Trophoblast cell (in vitro differentiated cells and primary cell): ENCODE results near the gene DNAJC4.

ENCODE experiments used
- DNase-seq, 2 donors: peaks; one replicate each; pipeline ENCODE4 v3.0.0-alpha.2; 2016
- H2AFZ ChIP-seq: 2 replicates; pipeline ENCODE4 v1.6.1; 2013; ENCODE audit warnings: low read length, moderate library complexity, mild to moderate bottlenecking; ENCODE audit not compliant: insufficient read depth, poor library complexity
- H2AK5ac ChIP-seq: 2 replicates; pipeline ENCODE4 v1.6.1; 2013; ENCODE audit warnings: mild to moderate bottlenecking, low read length
- H2BK120ac ChIP-seq: 2 replicates; pipeline ENCODE4 v1.6.1; 2013; ENCODE audit warnings: low read length, mild to moderate bottlenecking, moderate library complexity; ENCODE audit not compliant: insufficient read depth, poor library complexity
- H2BK12ac ChIP-seq: 2 replicates; pipeline ENCODE4 v1.6.1; 2013; ENCODE audit warnings: mild to moderate bottlenecking, low read length, moderate library complexity
- H2BK5ac ChIP-seq: 2 replicates; pipeline ENCODE4 v1.6.1; 2013; ENCODE audit warnings: low read length, low read depth, moderate library complexity, mild to moderate bottlenecking; ENCODE audit not compliant: poor library complexity
- H3K14ac ChIP-seq: 2 replicates; pipeline ENCODE4 v1.6.1; 2013; ENCODE audit warnings: mild to moderate bottlenecking, low read length
- H3K18ac ChIP-seq: 2 replicates; pipeline ENCODE4 v1.6.1; 2013; ENCODE audit warnings: mild to moderate bottlenecking, low read length
- H3K23ac ChIP-seq: 2 replicates; pipeline ENCODE4 v1.6.1; 2013; ENCODE audit warnings: low read length
- H3K27ac ChIP-seq: 2 replicates; pipeline ENCODE4 v1.5.1; 2013; ENCODE audit warnings: low read depth, mild to moderate bottlenecking, inconsistent platforms, low read length, moderate library complexity
- H3K27me3 ChIP-seq: 2 replicates; pipeline ENCODE4 v1.6.1; 2013; ENCODE audit warnings: inconsistent platforms, mild to moderate bottlenecking, low read length, moderate library complexity; ENCODE audit not compliant: insufficient read depth
- H3K36me3 ChIP-seq, 2 experiments: 1 replicate in 1 of 2; 2 replicates in 1 of 2; pipeline ENCODE4 v1.6.1; 2013; ENCODE audit warnings: low read length in 2 of 2, mild to moderate bottlenecking in 2 of 2, moderate library complexity in 1 of 2; ENCODE audit not compliant: insufficient read depth in 2 of 2, control insufficient read depth in 1 of 2
- H3K4ac ChIP-seq: 2 replicates; pipeline ENCODE4 v1.6.1; 2013; ENCODE audit warnings: low read depth, mild to moderate bottlenecking, low read length, moderate library complexity
- H3K4me1 ChIP-seq, 2 experiments: 1 replicate in 1 of 2; 2 replicates in 1 of 2; pipeline ENCODE4 v1.6.1; 2013; ENCODE audit warnings: low read length in 2 of 2, mild to moderate bottlenecking in 2 of 2, moderate library complexity in 1 of 2; ENCODE audit not compliant: insufficient read depth in 2 of 2, control insufficient read depth in 1 of 2
- H3K4me2 ChIP-seq: 2 replicates; pipeline ENCODE4 v1.6.1; 2013; ENCODE audit warnings: inconsistent platforms, mild to moderate bottlenecking, low read length, moderate library complexity
- H3K4me3 ChIP-seq: 2 replicates; pipeline ENCODE4 v1.5.1; 2013; ENCODE audit warnings: mild to moderate bottlenecking, low read depth, low read length, inconsistent platforms
- H3K79me1 ChIP-seq: one replicate; pipeline ENCODE4 v1.6.1; 2013; ENCODE audit warnings: low read length
- H3K79me2 ChIP-seq: 2 replicates; pipeline ENCODE4 v1.6.1; 2013; ENCODE audit warnings: low read length, mild to moderate bottlenecking; ENCODE audit not compliant: control insufficient read depth, insufficient read depth, poor library complexity
- H3K9ac ChIP-seq: 2 replicates; pipeline ENCODE4 v1.6.1; 2013; ENCODE audit warnings: mild to moderate bottlenecking, low read length
- H3K9me3 ChIP-seq: 2 replicates; pipeline ENCODE4 v1.6.1; 2013; ENCODE audit warnings: low read depth, mild to moderate bottlenecking, control low read depth, inconsistent platforms, low read length; ENCODE audit not compliant: insufficient read depth
- H4K12ac ChIP-seq: 2 replicates; pipeline ENCODE4 v1.6.1; 2013; ENCODE audit warnings: low read depth, mild to moderate bottlenecking, low read length, moderate library complexity
- H4K8ac ChIP-seq: 2 replicates; pipeline ENCODE4 v1.6.1; 2013; ENCODE audit warnings: low read depth, mild to moderate bottlenecking, low read length, moderate library complexity
- H4K91ac ChIP-seq: one replicate; pipeline ENCODE4 v1.6.1; 2013; ENCODE audit warnings: low read depth, mild to moderate bottlenecking, low read length, moderate library complexity
- WGBS: extraction: QIAGEN DNeasy Blood & Tissue Kit; methylation state at CpG from one replicate; pipeline ENCODE4 v1.1.7; 2013; ENCODE audit warnings: missing lambda C conversion rate; ENCODE audit not compliant: insufficient read length, insufficient coverage; ENCODE audit errors: extremely low coverage; 5-methylcytosine and 5-hydroxymethylcytosine counted together

Gene DNAJC4

DNA sequence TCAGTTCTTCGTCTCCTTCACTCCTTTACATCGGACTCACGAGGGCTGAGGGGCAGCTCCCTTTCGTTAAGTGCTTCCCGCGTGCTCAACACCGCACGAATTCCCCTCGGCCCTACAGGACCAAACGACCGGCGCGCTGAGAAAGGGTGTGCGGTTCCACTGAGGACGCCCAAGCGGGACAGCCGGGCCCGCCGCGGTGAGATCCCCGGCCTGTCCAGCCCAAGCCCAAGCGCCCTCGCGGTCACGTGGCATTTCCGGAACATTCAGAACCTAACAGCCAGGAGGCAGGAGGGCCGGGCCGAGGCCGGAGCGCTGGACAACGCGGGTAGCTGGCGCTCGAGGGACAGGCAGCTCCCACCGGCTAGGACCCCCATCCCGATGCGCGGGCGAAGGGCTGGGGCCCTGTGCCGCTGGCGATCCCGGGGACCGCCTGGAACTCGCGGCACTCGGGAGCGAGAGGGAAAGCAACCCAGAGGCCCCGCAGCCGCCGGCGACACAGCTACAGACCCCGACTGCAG, 45.1 kb upstream of the DNAJC4 start:
- Histone ChIP-seq H4K91ac (peak overlapping the region; percentile 84), H3K36me3 (peaks cover 2 to 4% of the 10 kb centered on the region in 2 experiments), H2AK5ac (peak overlapping the region; percentile 61), H3K9me3 (no peaks in the 10 kb centered on the region), H3K4me2 (peak overlapping the region; percentile 69), H3K79me2 (peaks cover 19% of the 10 kb centered on the region), H3K27me3 (no peaks in the 10 kb centered on the region), H3K23ac (no peak overlapping the region), H3K4me1 (peaks cover 0 to 5% of the 10 kb centered on the region in 2 experiments), H2AFZ (peak overlapping the region; percentile 80), H3K4ac (peak overlapping the region; percentile 49), H3K4me3 (peak overlapping the region; percentile 79), H3K14ac (peak overlapping the region; percentile 92), H4K8ac (peak overlapping the region; percentile 92), H2BK120ac (peak overlapping the region; percentile 72), H2BK5ac (peak overlapping the region; percentile 77), H3K27ac (peak overlapping the region; percentile 89), H4K12ac (peak overlapping the region; percentile 79), H3K9ac (peak overlapping the region; percentile 85), H2BK12ac (no peak overlapping the region), H3K18ac (peak overlapping the region; percentile 97), H3K79me1 (peaks cover 10% of the 10 kb centered on the region)
- peak; percentile 73 to 87 for DNase-seq
- no CpG with 5 or more reads among the region's 52 CpGs for WGBS

GRCh38 chr11:64185693-64186491, 44.5 kb upstream of the DNAJC4 start, which contains the start of gene STIP1:
Gene STIP1, plus strand, starts transcription at chr11:64186171. Its CDS starts 91 bp downstream, at chr11:64186262.
- Histone ChIP-seq H3K4me3 (peak within 1 kb of the TSS; percentile 79), H2BK120ac (peak within 1 kb of the TSS; percentile 72), H3K27ac (peak within 1 kb of the TSS; percentile 89), H2BK5ac (peak within 1 kb of the TSS; percentile 77), H3K27me3 (no peaks in the 10 kb centered on the region), H3K36me3 (peaks cover 5 to 7% of the 10 kb centered on the region in 2 experiments), H2AFZ (peak within 1 kb of the TSS; percentile 80), H4K12ac (peak within 1 kb of the TSS; percentile 79), H3K9ac (peak within 1 kb of the TSS; percentile 86), H4K91ac (peak within 1 kb of the TSS; percentile 84), H3K79me1 (peaks cover 10% of the 10 kb centered on the region), H3K14ac (peak within 1 kb of the TSS; percentile 92), H3K4me2 (peak within 1 kb of the TSS; percentile 69), H4K8ac (peak within 1 kb of the TSS; percentile 92), H3K9me3 (no peaks in the 10 kb centered on the region), H2BK12ac (no peak within 1 kb of the TSS), H3K4me1 (peaks cover 0 to 5% of the 10 kb centered on the region in 2 experiments), H3K18ac (peak within 1 kb of the TSS; percentile 97), H2AK5ac (peak within 1 kb of the TSS; percentile 90), H3K79me2 (peaks cover 23% of the 10 kb centered on the region), H3K4ac (peak within 1 kb of the TSS; percentile 82), H3K23ac (no peak within 1 kb of the TSS)
- peak; percentile 100 for DNase-seq
- no CpG with 5 or more reads among the region's 74 CpGs for WGBS

DNA sequence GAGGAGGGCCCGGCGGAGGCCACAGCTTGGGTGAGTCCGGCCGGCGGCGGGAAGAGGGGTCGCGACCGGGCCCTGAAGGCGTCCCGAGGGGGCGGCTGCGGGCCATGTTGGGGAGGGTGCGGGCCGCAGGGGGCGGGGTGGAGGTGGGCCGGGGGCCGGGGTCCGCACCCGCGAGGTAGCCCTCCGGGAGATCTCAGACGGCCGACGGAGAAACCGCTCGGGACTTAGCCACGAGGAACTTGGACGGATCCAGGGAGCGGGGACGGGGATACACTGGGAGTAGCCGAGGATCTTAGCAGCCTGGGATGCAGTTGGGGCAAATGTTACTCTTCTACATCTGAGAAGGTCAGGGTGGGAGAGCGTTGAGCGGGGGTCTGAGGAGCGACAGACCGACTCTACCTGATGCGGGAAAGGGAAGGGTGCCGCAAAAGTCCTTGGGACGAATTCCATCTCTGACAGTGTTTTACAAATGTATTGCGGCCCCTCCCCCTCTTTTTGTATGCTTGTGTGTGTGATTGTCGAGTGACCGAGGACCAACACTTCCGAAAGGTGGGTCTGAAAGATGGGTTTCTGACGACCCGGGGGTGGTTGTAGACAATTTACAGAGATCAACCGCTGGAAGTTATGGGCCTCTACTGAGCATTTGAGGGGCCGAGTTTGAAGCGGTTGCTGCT, 43.7 kb upstream of the DNAJC4 start:
- peak overlapping the region; percentile 86 for H3K14ac ChIP-seq
- H3K27me3 ChIP-seq = no peaks in the 10 kb centered on the region
- peaks cover 0 to 3% of the 10 kb centered on the region in 2 experiments for H3K4me1 ChIP-seq
- peak overlapping the region; percentile 51 for H4K12ac ChIP-seq
- peak overlapping the region; percentile 23 for H4K8ac ChIP-seq
- peak overlapping the region; percentile 86 for H3K9ac ChIP-seq
- H2AFZ ChIP-seq = no peak overlapping the region
- H3K18ac ChIP-seq = peak overlapping the region; percentile 64
- no peak overlapping the region for H3K23ac ChIP-seq
- H3K4ac ChIP-seq = peak overlapping the region; percentile 82
- peaks cover 7 to 8% of the 10 kb centered on the region in 2 experiments for H3K36me3 ChIP-seq
- peak overlapping the region; percentile 90 for H2AK5ac ChIP-seq
- H3K4me3 ChIP-seq = no peak overlapping the region
- no peak overlapping the region for H2BK5ac ChIP-seq
- H3K4me2 ChIP-seq = no peak overlapping the region
- H3K9me3 ChIP-seq = no peaks in the 10 kb centered on the region
- H3K27ac ChIP-seq = peak overlapping the region; percentile 63
- H3K79me2 ChIP-seq = peaks cover 23% of the 10 kb centered on the region
- DNase-seq = no peak
- no CpG with 5 or more reads among the region's 48 CpGs for WGBS
- no peak overlapping the region for H2BK120ac ChIP-seq
- H4K91ac ChIP-seq = peak overlapping the region; percentile 84
- peaks cover 8% of the 10 kb centered on the region for H3K79me1 ChIP-seq
- H2BK12ac ChIP-seq = no peak overlapping the region

GRCh38 chr11:64192434-64192833, 37.9 kb upstream of the DNAJC4 start:
- Histone ChIP-seq H3K14ac (no peak overlapping the region), H3K4me3 (no peak overlapping the region), H2BK5ac (no peak overlapping the region), H3K9me3 (no peaks in the 10 kb centered on the region), H3K9ac (no peak overlapping the region), H4K91ac (no peak overlapping the region), H4K8ac (no peak overlapping the region), H2BK12ac (no peak overlapping the region), H3K23ac (no peak overlapping the region), H3K79me2 (peaks cover 14% of the 10 kb centered on the region), H3K79me1 (no peaks in the 10 kb centered on the region), H3K27ac (no peak overlapping the region), H2AK5ac (no peak overlapping the region), H3K27me3 (no peaks in the 10 kb centered on the region), H3K4me2 (no peak overlapping the region), H2BK120ac (no peak overlapping the region), H2AFZ (no peak overlapping the region), H3K18ac (no peak overlapping the region), H4K12ac (no peak overlapping the region), H3K4ac (no peak overlapping the region), H3K36me3 (peaks cover 47 to 54% of the 10 kb centered on the region in 2 experiments), H3K4me1 (peaks cover 0 to 3% of the 10 kb centered on the region in 2 experiments)
- no peak for DNase-seq
- no CpG with 5 or more reads among the region's 5 CpGs for WGBS
